Cardiac muscle cell (in vitro differentiated cells and primary cell): ENCODE data around the gene ACY1. TPM values are rescaled to one million over a fixed set of nuclear protein-coding genes. Genes with fewer than 3 reads are reported as not detected.

Experiments used
- DNase-seq, 2 donors: peaks; one replicate each; pipeline versions ENCODE4 v3.0.0 to v3.0.0-alpha.2; 2010 to 2017; ENCODE audit warnings: low read depth in 1 of 2, low spot score in 1 of 2
- H3K27ac ChIP-seq: fragments of 200-600 bp; sonication (generic); 2 replicates; pipeline ENCODE4 v1.5.1; 2016
- H3K27me3 ChIP-seq: fragments of 200-600 bp; sonication (generic); 2 replicates; pipeline ENCODE4 v1.6.0; 2016; ENCODE audit warnings: control low read depth
- H3K36me3 ChIP-seq: fragments of 200-600 bp; sonication (generic); 2 replicates; pipeline ENCODE4 v1.5.1; 2016; ENCODE audit warnings: control low read depth
- H3K4me1 ChIP-seq: fragments of 200-600 bp; sonication (generic); 2 replicates; pipeline ENCODE4 v1.8.1; 2017; ENCODE audit warnings: low read depth, mild to moderate bottlenecking, mixed run types
- H3K4me3 ChIP-seq: fragments of 200-600 bp; sonication (generic); 2 replicates; pipeline ENCODE4 v1.5.1; 2016; ENCODE audit warnings: mild to moderate bottlenecking
- H3K9me3 ChIP-seq: fragments of 200-600 bp; sonication (generic); 2 replicates; pipeline ENCODE4 v1.5.1; 2017; ENCODE audit warnings: low read depth, mild to moderate bottlenecking, control low read depth
- CTCF ChIP-seq: IDR thresholded peaks from 2 replicates; pipeline ENCODE4 v1.5.1; 2012; ENCODE audit warnings: low read depth, mild to moderate bottlenecking, low read length
- polyA plus RNA-seq: library from polyadenylated mRNA; unstranded; fragments of >200 nt; fragmentation: Nextera tagmentation; extraction: Ambion mirVana; gene quantifications from 2 replicates; pipeline ENCODE4 v1.2.1, GENCODE V29; 2016
- total RNA-seq: library from RNA; depleted of rRNA; stranded (reverse); fragments of >200 nt; gene quantifications from 2 replicates; pipeline ENCODE4 v1.2.3, GENCODE V29; 2016

Gene ACY1
- total and polyA plus RNA-seq, 2 experiments from 2014 or later, result 87.7 to 125 TPM

GRCh38 chr3:51967384-51968169 lies 15.8 kb upstream of the ACY1 start, which contains the start of gene PCBP4:
Gene PCBP4, minus strand, starts transcription at chr3:51967454. Its CDS starts 6,214 bp downstream, at chr3:51961240.
- Histone ChIP-seq H3K27me3 (no peaks in the 10 kb centered on the region), H3K4me3 (peak within 1 kb of the TSS; percentile 85), H3K27ac (peak within 1 kb of the TSS; percentile 89), H3K4me1 (peaks cover 19% of the 10 kb centered on the region), H3K9me3 (no peaks in the 10 kb centered on the region), H3K36me3 (no peaks in the 10 kb centered on the region)
- TF ChIP-seq CTCF, result no peak
- DNase-seq, result peak; percentile 51 to 89

GRCh38 chr3:51968170-51968775 lies 15.1 kb upstream of the ACY1 start:
- H3K27me3 ChIP-seq, result no peaks in the 10 kb centered on the region
- H3K36me3 ChIP-seq, result no peaks in the 10 kb centered on the region
- peak overlapping the region; percentile 86 for H3K27ac ChIP-seq
- DNase-seq, result peak; percentile 57 to 63
- H3K4me1 ChIP-seq, result peaks cover 17% of the 10 kb centered on the region
- no peaks in the 10 kb centered on the region for H3K9me3 ChIP-seq
- H3K4me3 ChIP-seq, result peak overlapping the region; percentile 85
- no peak for TF ChIP-seq CTCF

GRCh38 chr3:51968883-51969678 lies 14.3 kb upstream of the ACY1 start:
- Histone ChIP-seq H3K9me3 (no peaks in the 10 kb centered on the region), H3K4me1 (peaks cover 20% of the 10 kb centered on the region), H3K27me3 (no peaks in the 10 kb centered on the region), H3K36me3 (no peaks in the 10 kb centered on the region), H3K4me3 (no peak overlapping the region), H3K27ac (peak overlapping the region; percentile 86)
- TF ChIP-seq CTCF, result no peak
- no peak for DNase-seq

- Histone ChIP-seq H3K4me3 (no peak overlapping the region), H3K36me3 (no peaks in the 10 kb centered on the region), H3K4me1 (peaks cover 22% of the 10 kb centered on the region), H3K9me3 (no peaks in the 10 kb centered on the region), H3K27me3 (no peaks in the 10 kb centered on the region), H3K27ac (no peak overlapping the region)
- no peak for DNase-seq
- TF ChIP-seq CTCF, result no peak
These were observed 13.5 kb upstream of the ACY1 start for GRCh38 chr3:51969841-51970240.

GRCh38 chr3:51970606-51971300 lies 12.6 kb upstream of the ACY1 start:
- Histone ChIP-seq H3K4me1 (peaks cover 28% of the 10 kb centered on the region), H3K9me3 (no peaks in the 10 kb centered on the region), H3K27ac (peak overlapping the region; percentile 24), H3K27me3 (no peaks in the 10 kb centered on the region), H3K4me3 (no peak overlapping the region), H3K36me3 (no peaks in the 10 kb centered on the region)
- DNase-seq, result no peak
- TF ChIP-seq CTCF, result no peak
